Central memory CD8-positive, alpha-beta T cell (primary cell): ENCODE data around the gene ROBO4.

Experiments
- ATAC-seq: fragments of 150-1000 bp; cut with Tn5 transposase; replicated peaks from 2 replicates; pipeline ENCODE4 v1.10.0; 2022; ENCODE audit warnings: mild to moderate bottlenecking, moderate FRiP score, moderate number of reproducible peaks; ENCODE audit not compliant: poor library complexity, severe bottlenecking; ENCODE audit errors: extremely low read depth
- DNase-seq, 2 donors: peaks; one replicate each; pipeline ENCODE4 v3.0.0; 2021; ENCODE audit warnings: low spot score in 2 of 2
- H3K27ac Mint-ChIP-seq: one replicate; pipeline ENCODE4 v1.8.0; 2022; ENCODE audit warnings: low read depth, mild to moderate bottlenecking, moderate library complexity, mixed read lengths
- H3K27me3 Mint-ChIP-seq: one replicate; pipeline ENCODE4 v1.8.0; 2022; ENCODE audit warnings: mixed read lengths
- H3K36me3 Mint-ChIP-seq: one replicate; pipeline ENCODE4 v1.8.0; 2022; ENCODE audit warnings: mild to moderate bottlenecking, moderate library complexity, mixed read lengths; ENCODE audit not compliant: insufficient read depth
- H3K4me1 Mint-ChIP-seq: one replicate; pipeline ENCODE4 v1.8.0; 2022; ENCODE audit warnings: mixed read lengths
- H3K4me3 Mint-ChIP-seq: one replicate; pipeline ENCODE4 v1.8.0; 2022; ENCODE audit warnings: mild to moderate bottlenecking, moderate library complexity, mixed read lengths
- H3K9me3 Mint-ChIP-seq: one replicate; pipeline ENCODE4 v1.8.0; 2022; ENCODE audit warnings: mixed read lengths

ROBO4 gene

GRCh38 chr11:124872280-124872679 is 25.4 kb downstream of the ROBO4 start:
- DNase-seq, result no peak
- H3K27me3 Mint-ChIP-seq, result peaks cover 75% of the 10 kb centered on the region
- no peak overlapping the region for H3K27ac Mint-ChIP-seq
- H3K4me1 Mint-ChIP-seq, result peaks cover 31% of the 10 kb centered on the region
- H3K9me3 Mint-ChIP-seq, result no peaks in the 10 kb centered on the region
- H3K36me3 Mint-ChIP-seq, result peaks cover 9% of the 10 kb centered on the region
- H3K4me3 Mint-ChIP-seq, result no peak overlapping the region
- no peak for ATAC-seq

- H3K4me1 Mint-ChIP-seq, result peaks cover 30% of the 10 kb centered on the region
- no peaks in the 10 kb centered on the region for H3K9me3 Mint-ChIP-seq
- H3K27me3 Mint-ChIP-seq, result peaks cover 93% of the 10 kb centered on the region
- H3K27ac Mint-ChIP-seq, result no peak overlapping the region
- ATAC-seq, result no peak
- H3K36me3 Mint-ChIP-seq, result peaks cover 7% of the 10 kb centered on the region
- DNase-seq, result no peak
- no peak overlapping the region for H3K4me3 Mint-ChIP-seq
Observed at GRCh38 chr11:124870430-124870829, 27.2 kb downstream of the ROBO4 start.

- Mint-ChIP-seq H3K4me1 (peaks cover 30% of the 10 kb centered on the region), H3K27me3 (peaks cover 93% of the 10 kb centered on the region), H3K36me3 (peaks cover 7% of the 10 kb centered on the region), H3K4me3 (no peak overlapping the region), H3K9me3 (no peaks in the 10 kb centered on the region), H3K27ac (no peak overlapping the region)
- ATAC-seq (no peak), DNase-seq (no peak)
Observed at GRCh38 chr11:124869856-124870387, 27.7 kb downstream of the ROBO4 start.

GRCh38 chr11:124869331-124869730 is 28.3 kb downstream of the ROBO4 start:
- DNase-seq (no peak), ATAC-seq (no peak)
- Mint-ChIP-seq H3K9me3 (no peaks in the 10 kb centered on the region), H3K27ac (no peak overlapping the region), H3K36me3 (peaks cover 5% of the 10 kb centered on the region), H3K4me3 (no peak overlapping the region), H3K4me1 (peaks cover 30% of the 10 kb centered on the region), H3K27me3 (peaks cover 90% of the 10 kb centered on the region)

- Mint-ChIP-seq H3K4me1 (peaks cover 36% of the 10 kb centered on the region), H3K27ac (no peak overlapping the region), H3K4me3 (peak overlapping the region; percentile 20), H3K36me3 (peaks cover 5% of the 10 kb centered on the region), H3K9me3 (no peaks in the 10 kb centered on the region), H3K27me3 (peaks cover 92% of the 10 kb centered on the region)
- ATAC-seq (no peak), DNase-seq (no peak)
Observed at GRCh38 chr11:124868331-124869274, 29.1 kb downstream of the ROBO4 start.

- H3K27ac Mint-ChIP-seq, result no peak overlapping the region
- H3K27me3 Mint-ChIP-seq, result peaks cover 92% of the 10 kb centered on the region
- DNase-seq, result no peak
- peaks cover 5% of the 10 kb centered on the region for H3K36me3 Mint-ChIP-seq
- no peak overlapping the region for H3K4me3 Mint-ChIP-seq
- peaks cover 38% of the 10 kb centered on the region for H3K4me1 Mint-ChIP-seq
- ATAC-seq, result no peak
- no peaks in the 10 kb centered on the region for H3K9me3 Mint-ChIP-seq
Observed at GRCh38 chr11:124867700-124868099, 30.0 kb downstream of the ROBO4 start.

GRCh38 chr11:124865902-124866851 is 31.5 kb downstream of the ROBO4 start:
- Mint-ChIP-seq H3K9me3 (no peaks in the 10 kb centered on the region), H3K4me3 (no peak overlapping the region), H3K36me3 (peaks cover 5% of the 10 kb centered on the region), H3K27me3 (peaks cover 92% of the 10 kb centered on the region), H3K27ac (no peak overlapping the region), H3K4me1 (peaks cover 38% of the 10 kb centered on the region)
- peak in 1 of 2 donors; percentile 40 for DNase-seq
- peak; percentile 63 for ATAC-seq

GRCh38 chr11:124865181-124865901 is 32.3 kb downstream of the ROBO4 start, which contains the start of gene ROBO3:
Gene ROBO3, plus strand, starts transcription at chr11:124865432. Its CDS starts 146 bp downstream, at chr11:124865578.
- ATAC-seq (no peak), DNase-seq (no peak)
- Mint-ChIP-seq H3K36me3 (peaks cover 5% of the 10 kb centered on the region), H3K4me1 (peaks cover 38% of the 10 kb centered on the region), H3K27me3 (peaks cover 92% of the 10 kb centered on the region), H3K27ac (no peak within 1 kb of the TSS), H3K4me3 (no peak within 1 kb of the TSS), H3K9me3 (no peaks in the 10 kb centered on the region)

- no peak overlapping the region for H3K27ac Mint-ChIP-seq
- peaks cover 38% of the 10 kb centered on the region for H3K4me1 Mint-ChIP-seq
- H3K27me3 Mint-ChIP-seq, result peaks cover 89% of the 10 kb centered on the region
Observed at GRCh38 chr11:124864892-124865180, 32.8 kb downstream of the ROBO4 start.

GRCh38 chr11:124864176-124864891 is 33.3 kb downstream of the ROBO4 start:
- H3K4me3 Mint-ChIP-seq, result no peak overlapping the region
- H3K4me1 Mint-ChIP-seq, result peaks cover 34% of the 10 kb centered on the region
- H3K9me3 Mint-ChIP-seq, result no peaks in the 10 kb centered on the region
- DNase-seq (no peak), ATAC-seq (no peak)
- H3K27ac Mint-ChIP-seq, result no peak overlapping the region
- peaks cover 84% of the 10 kb centered on the region for H3K27me3 Mint-ChIP-seq
- peaks cover 5% of the 10 kb centered on the region for H3K36me3 Mint-ChIP-seq

More at GRCh38 chr11:124864892-124865180, 32.8 kb downstream of the ROBO4 start:
- H3K9me3 Mint-ChIP-seq, result no peaks in the 10 kb centered on the region
- DNase-seq, result no peak
- no peak for ATAC-seq
- peaks cover 5% of the 10 kb centered on the region for H3K36me3 Mint-ChIP-seq
- no peak overlapping the region for H3K4me3 Mint-ChIP-seq

- Mint-ChIP-seq H3K36me3 (peaks cover 5% of the 10 kb centered on the region), H3K27ac (no peak overlapping the region), H3K4me1 (peaks cover 29% of the 10 kb centered on the region), H3K27me3 (peaks cover 79% of the 10 kb centered on the region), H3K4me3 (no peak overlapping the region), H3K9me3 (no peaks in the 10 kb centered on the region)
- ATAC-seq (no peak), DNase-seq (no peak)
Observed at GRCh38 chr11:124863826-124864165, 33.9 kb downstream of the ROBO4 start.
